GM21737 (cell line): ENCODE results near the gene RBKS.
"Not testable (repeated sequence)": the region's sequence is repeated elsewhere in the genome, so short reads cannot be mapped to it uniquely, and the experiment has no call there.

Source experiments
- ATAC-seq: cut with Tn5 transposase; IDR thresholded peaks from one replicate; pipeline ENCODE4 v1.9.1; 2021; ENCODE audit warnings: mild to moderate bottlenecking, moderate library complexity; ENCODE audit not compliant: unreplicated experiment

RBKS gene

DNA sequence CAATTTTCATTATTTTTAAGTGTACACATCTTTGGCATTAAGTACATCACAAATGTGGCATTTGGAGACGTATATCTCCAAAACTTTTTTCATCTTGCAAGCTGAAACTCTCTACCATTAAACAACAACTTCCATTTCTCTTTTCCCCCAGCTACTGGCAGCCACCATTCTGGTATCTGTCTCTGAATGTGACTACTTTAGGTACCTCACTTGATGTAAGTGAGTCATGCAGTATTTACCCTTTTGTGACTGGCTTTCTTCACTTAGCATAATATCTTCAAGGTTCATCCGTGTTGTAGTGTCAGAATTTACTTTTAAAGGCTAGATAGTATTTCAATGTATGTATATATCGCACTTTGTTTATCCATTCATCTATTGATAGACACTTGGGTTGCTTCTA, 17.4 kb upstream of the RBKS start:
- ATAC-seq: no peak

DNA sequence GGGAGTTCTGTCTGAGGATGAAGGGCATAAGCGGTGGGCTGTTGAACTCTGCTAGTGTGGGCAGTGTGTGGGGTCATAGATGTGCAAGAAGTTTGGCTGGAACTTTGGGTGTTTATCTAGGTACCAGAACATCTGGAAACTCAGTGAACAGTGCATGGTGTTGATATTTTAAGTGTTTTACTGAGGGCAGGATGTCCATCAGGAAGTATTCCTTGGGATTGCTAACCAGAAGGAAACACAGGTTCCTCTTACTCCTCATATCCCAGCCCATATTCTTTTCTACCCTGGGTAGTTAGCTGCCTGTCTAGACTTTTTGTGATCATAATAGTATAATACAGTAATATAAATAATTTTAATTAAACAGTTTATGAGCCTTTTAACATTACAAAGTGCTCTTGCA, 15.9 kb upstream of the RBKS start:
- ATAC-seq: no peak

DNA sequence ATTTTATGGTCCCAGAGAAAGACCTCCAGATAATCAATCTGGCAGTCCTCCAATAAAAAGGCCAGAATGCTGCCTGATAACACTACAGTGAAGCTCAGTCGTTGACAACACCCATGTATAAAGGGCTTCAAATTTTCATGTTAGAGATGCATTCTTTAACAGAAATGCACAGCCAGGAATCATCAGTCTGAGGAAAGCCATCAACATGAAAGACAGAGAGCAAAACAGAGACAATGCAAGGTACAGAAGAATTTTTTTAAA, 14.1 kb upstream of the RBKS start:
- ATAC-seq: no peak

DNA sequence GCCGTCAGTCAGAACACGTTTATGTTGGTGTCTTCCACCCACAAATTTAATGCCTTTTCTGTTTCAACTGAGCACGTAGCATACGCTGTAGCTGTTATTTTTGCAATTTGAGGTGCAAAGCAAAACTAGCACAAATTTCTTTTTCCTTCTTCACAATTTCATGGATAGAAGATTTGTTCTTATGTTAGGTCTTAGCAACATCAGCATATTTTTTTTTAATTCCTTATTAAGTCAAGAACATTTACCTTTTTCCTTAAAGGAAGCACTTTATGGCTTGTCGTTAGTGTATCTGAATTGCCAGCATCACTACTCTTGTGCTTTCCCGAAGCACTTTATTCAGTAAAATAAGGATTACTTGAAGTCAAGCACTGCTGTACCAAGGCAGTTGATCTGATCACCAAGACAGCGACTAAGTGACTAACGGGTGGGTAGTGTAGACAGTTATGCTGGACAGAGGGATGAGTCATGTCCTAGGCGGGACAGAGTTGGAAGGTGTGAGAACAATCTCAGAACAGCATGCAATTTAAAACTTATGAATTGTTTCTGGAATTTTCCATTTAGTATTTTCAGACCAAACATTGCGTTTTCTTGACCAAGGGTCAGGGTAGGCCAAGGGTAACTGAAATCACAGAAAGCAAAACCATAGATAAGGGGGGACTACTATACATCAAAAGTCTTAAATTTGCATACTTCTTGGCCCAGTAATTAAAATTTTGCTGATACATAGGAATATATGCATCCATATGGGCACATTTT, 13.6 kb upstream of the RBKS start:
- no peak for ATAC-seq

DNA sequence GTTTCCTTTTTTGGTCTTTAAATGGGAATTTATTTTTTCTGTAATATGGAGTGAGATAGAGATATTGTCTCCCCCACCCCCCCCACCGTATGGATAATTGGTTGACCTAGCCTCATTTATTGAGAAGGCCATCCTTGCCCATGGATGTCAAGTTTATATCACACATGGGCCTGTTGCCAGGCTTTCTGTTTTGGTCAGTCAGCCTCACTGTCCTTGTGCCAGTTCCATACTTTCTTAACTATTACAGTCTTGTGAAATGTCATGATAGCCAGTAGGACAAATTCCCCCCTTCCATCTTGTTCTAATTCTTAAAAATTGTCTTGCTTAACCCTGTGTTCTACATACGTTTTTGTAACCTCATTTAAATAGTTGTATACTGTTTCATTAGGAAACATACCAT, 12.8 kb upstream of the RBKS start:
- ATAC-seq: no peak

DNA sequence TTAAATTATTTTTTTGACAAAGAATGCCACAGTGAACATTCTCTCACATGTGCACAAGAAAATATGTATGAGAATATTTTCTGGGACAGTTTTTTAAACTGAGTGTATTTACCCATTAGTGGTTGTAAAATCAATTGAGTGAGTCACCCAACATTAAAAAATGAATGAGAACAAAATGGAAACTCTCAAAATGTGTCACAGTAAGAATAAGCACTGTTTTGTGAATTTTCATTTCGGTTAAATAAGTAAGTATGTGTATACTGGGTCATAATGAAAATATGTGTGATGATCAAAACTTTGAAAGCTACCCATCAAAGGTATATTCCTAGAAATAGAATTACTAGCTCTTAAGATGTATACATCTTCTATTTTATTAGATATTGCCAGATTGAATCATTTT, 11.9 kb upstream of the RBKS start:
- no peak for ATAC-seq

DNA sequence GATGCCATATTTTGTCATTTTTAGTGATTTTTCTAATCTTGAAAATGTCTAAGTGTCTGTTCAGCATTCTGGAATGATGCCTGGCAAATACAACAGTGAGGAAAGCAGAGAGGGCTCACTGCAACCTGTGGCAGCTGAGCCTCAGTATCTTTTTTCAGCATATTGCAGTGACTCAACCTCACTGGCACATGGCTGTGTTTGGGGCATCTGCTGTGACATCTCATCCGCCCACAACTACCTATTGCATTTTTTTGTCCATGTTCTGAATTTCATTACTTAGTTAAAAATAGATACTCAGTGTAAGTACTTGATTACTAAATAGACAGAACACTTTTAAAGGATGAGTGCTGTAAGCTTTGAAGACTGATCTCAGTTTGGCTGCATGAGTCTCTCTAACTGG, 11.0 kb upstream of the RBKS start:
- ATAC-seq: no peak

DNA sequence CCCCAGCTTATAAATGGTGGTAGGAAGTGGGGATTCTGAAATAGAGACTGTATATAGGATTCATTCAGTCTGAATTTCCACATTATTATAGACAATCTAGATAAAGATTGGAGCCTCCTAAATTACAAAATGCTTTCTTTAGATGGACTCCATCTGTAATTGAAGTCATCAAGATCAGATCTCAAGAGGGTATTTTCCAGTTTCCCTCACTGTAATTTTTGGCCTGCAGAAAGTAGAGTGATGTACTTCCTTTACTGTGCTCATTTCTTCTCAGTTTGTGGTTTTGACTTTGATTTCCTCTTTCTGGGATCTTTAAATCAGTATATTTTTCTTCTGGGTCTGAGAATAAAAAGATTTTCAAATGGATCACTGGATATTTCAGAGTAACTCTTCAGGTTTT, 7.5 kb upstream of the RBKS start:
- no peak for ATAC-seq

DNA sequence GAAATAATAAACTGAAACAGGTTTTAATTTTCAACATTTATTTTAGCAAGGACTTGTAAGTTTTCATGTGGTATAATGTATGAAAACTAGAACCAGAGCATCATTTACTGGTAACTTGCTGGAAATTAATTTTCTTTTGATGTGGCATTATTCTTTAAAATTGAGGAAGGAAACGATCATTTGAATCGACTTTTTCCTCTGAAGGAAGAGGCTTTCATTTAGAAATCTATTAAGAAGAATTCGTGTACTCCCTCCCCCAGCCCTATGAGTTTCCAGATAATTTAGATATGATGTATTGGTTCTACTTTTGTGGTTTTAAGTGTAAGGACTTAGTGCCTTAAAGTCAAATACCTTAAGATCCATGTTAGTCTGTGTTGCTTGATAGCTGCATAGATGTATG, 2.8 kb upstream of the RBKS start:
- no peak for ATAC-seq

DNA sequence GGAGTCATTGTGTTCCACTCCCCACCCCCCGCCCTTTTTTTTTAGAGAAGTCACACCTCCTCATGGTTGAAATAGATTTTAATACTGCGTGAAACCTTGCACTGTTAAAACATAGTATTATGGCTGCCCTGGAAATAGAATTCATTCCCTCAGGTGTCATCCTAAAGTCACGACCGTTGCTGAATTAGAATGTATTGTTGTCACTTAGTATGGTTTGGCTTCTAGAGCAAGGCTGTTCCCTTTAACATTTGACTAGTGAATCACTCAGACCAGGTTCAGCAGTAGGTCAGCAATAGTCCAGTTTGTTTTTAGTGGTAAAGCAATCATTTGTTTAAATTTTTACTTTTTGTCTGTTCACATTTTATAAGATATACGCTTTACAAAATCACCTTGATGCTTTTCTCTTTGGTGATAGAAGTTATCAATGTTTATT, 1.5 kb upstream of the RBKS start:
- no peak for ATAC-seq

DNA sequence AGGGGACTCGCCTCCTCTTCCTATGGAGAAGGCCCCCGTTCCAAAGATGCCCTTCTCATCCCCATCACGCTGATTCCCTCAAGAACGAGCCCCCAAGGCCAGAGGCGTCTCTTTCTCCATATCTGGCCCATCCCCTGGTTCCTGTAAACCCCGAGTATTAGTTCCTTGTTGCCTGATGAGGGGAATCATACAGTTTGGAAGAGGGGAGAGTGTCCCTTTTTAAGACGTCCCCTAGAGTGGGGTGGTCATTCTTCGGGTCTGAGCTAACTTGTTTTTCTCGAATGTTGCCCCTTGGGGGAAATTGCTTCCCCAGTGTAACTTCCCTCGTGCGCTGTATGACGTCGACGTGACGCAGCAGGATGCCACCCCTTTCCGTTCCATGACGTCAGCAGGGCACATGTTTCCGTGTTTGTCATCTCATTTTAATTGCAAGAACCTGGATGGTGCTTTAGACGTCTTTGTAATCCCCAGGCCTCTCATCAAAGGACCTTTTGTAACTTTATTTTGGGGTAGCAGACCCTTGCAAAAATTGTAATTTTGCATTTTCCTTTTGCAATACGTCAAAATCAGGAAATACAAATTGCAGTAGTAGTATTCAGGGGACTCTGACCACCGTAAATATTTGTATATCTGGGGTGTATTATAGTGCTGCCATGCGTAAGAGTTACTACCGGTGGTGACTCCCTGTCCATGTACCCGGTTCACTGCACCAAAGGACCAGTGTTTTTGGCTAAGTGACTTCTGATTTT, 911 bp upstream of the RBKS start:
- ATAC-seq: peak; percentile 7

DNA sequence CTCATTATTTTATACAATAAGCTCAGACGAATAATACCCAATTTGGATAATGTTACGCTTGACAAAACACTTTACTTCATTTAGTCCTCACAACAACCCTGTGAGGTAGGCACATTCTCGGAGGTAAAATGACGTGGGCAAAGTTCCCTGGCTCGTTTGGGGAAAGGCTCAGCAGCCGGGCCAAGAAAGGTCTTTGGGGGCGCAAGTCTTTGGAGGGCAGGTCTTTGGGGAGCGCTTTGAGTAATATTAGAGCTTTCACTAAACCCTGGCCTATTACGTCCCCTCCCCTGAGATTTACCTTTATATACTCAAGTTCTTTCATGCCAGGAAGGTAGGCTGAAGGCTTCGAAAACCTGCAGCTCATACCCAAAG, 427 bp downstream of the RBKS start:
- ATAC-seq: no peak

DNA sequence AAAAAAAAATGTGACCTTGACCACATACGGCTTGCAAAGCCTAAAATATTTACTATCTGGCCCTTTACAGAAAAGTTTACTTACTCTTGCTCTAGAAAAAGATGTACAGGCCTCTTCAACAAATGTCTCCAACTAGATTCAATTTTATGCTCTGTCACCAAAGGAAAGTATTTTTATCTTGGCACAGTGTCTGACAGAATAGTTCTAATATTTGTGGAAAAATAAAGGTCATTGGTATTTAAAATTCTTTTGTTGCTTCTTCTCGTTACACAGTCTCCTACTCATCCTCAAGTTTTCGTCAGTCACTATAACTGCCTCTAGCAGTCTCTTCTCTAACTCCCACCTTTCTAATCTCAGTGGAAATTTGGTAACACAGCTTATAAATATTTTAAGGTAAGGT, 1.4 kb downstream of the RBKS start:
- no peak for ATAC-seq

DNA sequence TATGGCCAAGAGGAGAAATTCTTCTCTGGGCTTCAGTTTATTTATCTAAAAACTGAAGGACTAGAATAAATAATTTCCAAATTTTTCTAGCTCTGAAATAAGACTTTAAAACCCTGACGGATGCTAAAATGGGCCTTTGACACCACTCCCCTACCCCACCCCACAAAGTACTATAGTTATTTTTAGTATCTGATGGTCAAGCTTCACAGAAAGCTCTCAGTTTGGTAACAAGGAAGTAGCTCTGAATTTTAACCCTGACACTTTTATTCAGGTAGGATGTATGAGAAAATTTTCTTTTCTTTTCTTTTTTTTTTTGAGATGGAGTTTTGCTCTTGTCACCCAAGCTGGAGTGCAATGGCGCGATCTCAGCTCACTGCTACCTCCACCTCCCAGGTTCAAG, 2.4 kb downstream of the RBKS start:
- ATAC-seq: no peak

DNA sequence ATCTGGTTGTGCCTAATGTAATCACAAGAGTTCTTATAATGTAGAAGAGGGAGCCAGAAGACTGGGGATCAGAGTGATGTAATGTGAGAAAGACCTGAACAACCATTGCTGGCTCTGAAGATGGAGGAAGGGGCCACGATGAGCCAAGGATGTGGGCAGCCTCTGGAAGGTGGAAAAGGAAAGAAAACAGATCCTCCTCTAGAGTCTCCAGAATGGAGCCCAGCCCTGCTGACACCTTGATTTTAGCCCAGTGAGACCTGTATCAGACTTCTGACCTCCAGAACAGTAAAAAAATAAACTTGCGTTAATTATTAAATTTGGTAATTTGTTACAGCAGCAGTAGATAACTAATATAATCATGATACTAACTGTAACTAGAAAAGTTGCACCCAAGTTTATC, 3.1 kb downstream of the RBKS start:
- no peak for ATAC-seq

DNA sequence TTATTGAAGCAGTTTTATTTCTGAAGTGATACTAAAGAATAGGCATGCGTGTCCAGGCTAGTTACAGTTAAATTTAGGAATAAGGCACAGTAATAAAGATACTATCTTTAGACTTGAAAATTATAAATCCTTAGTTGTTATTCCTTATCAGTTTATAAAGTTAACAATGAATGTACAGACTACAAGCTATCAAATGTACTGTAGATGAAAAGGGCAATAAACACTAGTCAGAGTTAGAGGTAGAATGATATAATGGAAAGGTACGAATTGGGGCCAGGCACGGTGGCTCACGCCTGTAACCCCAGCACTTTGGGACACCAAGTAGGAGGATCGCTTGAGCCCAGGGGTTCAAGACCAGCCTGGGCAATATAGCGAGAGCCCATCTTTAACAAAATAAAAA, 3.9 kb downstream of the RBKS start:
- no peak for ATAC-seq

DNA sequence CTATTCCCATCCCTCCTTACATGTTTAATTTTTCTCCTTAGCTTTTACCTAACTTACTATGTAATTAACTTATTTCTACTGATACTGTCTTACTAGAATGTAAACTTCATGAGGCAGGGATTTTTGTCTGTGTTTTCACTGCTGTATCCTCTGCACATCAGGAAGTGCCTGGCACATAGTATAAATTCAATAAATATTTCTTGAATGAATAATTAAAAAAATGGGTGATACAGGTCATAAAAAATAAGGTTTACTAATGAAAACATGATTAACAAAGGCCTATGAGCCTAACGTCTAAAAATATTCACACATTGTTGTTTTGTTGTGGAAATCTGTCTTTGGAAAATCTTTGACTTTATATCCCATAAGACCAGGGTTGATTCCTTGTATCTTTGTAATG, 4.5 kb downstream of the RBKS start:
- no peak for ATAC-seq

DNA sequence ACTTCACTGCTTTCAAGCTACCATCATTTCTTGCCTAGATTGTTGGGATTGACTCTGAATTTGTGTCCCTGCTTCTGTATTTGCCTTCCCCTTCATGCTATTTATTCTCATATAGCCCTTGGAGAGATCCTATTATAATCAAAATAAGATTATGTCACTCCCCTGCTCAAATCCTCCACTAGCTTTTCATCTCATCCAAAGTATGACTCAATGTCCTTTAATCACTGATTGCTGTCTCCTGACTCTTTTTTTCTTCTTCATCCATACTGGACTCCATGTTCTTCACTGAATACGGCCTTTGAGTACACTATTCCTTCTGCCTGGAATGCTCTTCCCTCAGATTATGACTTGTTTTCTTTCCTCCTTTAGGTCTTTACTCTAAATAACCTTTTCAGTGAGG, 5.0 kb downstream of the RBKS start:
- ATAC-seq: no peak

DNA sequence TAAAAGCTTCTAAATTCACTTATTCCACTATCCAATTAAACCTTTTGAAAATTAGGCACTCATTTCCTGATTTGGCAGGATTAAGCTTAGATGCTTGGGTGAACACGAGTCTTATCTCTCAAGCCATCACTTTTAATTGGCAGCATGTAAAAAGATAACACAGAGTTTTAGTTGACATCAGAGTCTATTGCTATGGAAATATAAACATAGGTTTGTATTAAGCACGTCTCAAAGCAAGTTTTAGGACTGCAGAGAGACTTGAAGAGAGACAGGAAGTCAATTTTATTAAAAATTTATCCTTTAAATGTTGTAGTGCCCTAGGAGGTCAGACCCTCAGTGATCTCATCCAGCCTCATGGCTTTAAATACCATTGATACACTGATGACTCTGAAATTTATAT, 5.6 kb downstream of the RBKS start:
- no peak for ATAC-seq

DNA sequence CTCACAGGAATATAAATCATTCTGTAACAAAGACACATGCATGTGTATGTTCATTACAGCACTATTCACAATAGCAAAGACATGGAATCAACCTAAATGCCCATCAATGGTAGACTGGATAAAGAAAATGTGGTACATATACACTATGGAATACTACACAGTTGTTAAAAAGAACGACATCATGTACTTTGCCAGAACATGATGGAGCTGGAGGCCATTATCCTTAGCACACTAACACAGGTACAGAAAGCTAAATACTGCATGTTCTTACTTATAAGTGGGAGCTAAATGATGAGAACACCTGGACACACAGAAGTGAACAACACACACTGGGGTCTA, 7.6 kb downstream of the RBKS start:
- ATAC-seq: not testable (repeated sequence)

DNA sequence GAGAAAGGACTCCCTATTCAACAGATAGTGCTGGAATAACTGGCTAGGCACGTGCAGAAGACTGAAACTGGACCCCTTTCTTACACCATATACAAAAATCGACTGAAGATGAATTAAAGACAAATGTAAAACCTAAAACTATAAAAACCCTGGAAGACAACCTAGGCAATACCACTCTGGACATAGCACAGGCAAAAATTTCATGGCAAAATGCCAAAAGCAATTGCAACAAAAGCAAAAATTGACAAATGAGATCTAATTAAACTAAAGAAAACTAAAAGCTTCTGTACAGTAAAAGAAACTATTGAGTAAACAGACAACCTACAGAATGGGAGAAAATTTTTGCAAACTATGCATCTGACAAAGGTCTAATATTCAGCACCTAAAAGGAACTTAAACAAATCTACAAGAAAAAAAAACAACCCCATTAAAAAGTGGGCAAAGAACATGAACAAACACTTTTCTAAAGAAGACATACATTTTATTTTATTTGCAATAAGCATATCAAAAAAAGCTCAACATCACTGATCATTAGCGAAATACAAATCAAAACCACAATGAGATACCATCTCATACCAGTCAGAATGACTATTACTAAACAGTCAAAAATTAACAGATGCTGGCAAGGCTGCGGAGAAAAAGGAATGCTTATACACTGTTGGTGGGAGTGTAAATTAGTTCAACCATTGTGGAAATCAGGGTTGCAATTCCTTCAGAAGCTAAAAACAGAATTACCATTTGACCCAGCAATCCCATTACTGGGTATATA, 8.2 kb downstream of the RBKS start:
- not testable (repeated sequence) for ATAC-seq

DNA sequence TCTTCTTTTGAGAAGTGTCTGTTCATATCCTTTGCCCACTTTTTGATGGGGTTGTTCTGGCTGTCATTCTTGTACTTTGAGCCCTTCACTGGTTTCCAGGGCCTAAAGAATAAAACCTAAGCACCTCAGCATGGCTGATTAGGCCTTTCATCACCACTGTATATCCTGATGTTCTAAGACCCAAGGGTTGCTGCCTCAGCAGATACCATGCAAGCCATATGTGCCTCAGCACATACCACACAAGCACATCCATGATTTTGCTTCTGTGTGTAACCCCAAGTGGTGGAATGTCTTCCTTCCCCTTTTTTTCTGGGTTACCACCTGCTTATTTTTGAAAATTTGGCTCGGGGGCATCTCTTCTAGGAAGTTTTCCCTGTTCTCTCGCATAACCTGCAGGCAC, 11.4 kb downstream of the RBKS start:
- ATAC-seq: no peak
